Smooth muscle cell (in vitro differentiated cells): ENCODE results near the gene SLAMF9. TPM values are rescaled to one million over a fixed set of nuclear protein-coding genes. Genes with fewer than 3 reads are reported as not detected.

ENCODE experiments used
- DNase-seq: peaks from one replicate; lab custom pipeline; 2025; ENCODE audit not compliant: unreplicated experiment; lab: John Stamatoyannopoulos, UW
- H2AFZ ChIP-seq: fragments of 200-600 bp; sonication (generic); 2 replicates; pipeline ENCODE4 v1.6.0; 2016; ENCODE audit warnings: antibody characterized with exemption, low read depth, mild to moderate bottlenecking
- H3F3A ChIP-seq: fragments of 200-600 bp; sonication (generic); 2 replicates; pipeline ENCODE4 v1.6.0; 2017; ENCODE audit warnings: antibody characterized with exemption, low read depth
- H3K27ac ChIP-seq: fragments of 200-600 bp; sonication (generic); 2 replicates; pipeline ENCODE4 v1.5.1; 2016; ENCODE audit warnings: low read depth, mild to moderate bottlenecking
- H3K27me3 ChIP-seq: fragments of 200-600 bp; sonication (generic); 2 replicates; pipeline ENCODE4 v1.6.1; 2016; ENCODE audit warnings: low read depth, mild to moderate bottlenecking
- H3K36me3 ChIP-seq: fragments of 200-600 bp; sonication (generic); 2 replicates; pipeline ENCODE4 v1.5.1; 2016; ENCODE audit warnings: low read depth
- H3K4me1 ChIP-seq: fragments of 200-600 bp; sonication (generic); 2 replicates; pipeline ENCODE4 v1.5.1; 2016; ENCODE audit warnings: low read depth
- H3K4me2 ChIP-seq: fragments of 200-600 bp; sonication (generic); 2 replicates; pipeline ENCODE4 v1.6.0; 2016; ENCODE audit warnings: mild to moderate bottlenecking
- H3K4me3 ChIP-seq: fragments of 200-600 bp; sonication (generic); 2 replicates; pipeline ENCODE4 v1.5.1; 2016; ENCODE audit warnings: mild to moderate bottlenecking
- H3K79me2 ChIP-seq: fragments of 200-600 bp; sonication (generic); 2 replicates; pipeline ENCODE4 v1.6.0; 2016; ENCODE audit warnings: low read depth, mild to moderate bottlenecking
- H3K9ac ChIP-seq: fragments of 200-600 bp; sonication (generic); 2 replicates; pipeline ENCODE4 v1.6.0; 2016; ENCODE audit warnings: low read depth
- H3K9me3 ChIP-seq: fragments of 200-600 bp; sonication (generic); replicated peaks from 2 replicates; pipeline ENCODE4 v1.5.1; 2016; ENCODE audit warnings: low read depth
- H4K20me1 ChIP-seq: fragments of 200-600 bp; sonication (generic); 2 replicates; pipeline ENCODE4 v1.6.0; 2016; ENCODE audit warnings: low read depth
- CTCF ChIP-seq: fragments of 200-600 bp; sonication (generic); IDR thresholded peaks from 2 replicates; pipeline ENCODE4 v1.5.1; 2017; ENCODE audit warnings: borderline replicate concordance, mild to moderate bottlenecking, antibody characterized with exemption; ENCODE audit not compliant: insufficient read depth, poor library complexity, severe bottlenecking
- WGBS: methylation state at CpG from one replicate; pipeline ENCODE4 v1.1.7; 2016; ENCODE audit warnings: low lambda C conversion rate; 5-methylcytosine and 5-hydroxymethylcytosine counted together
- polyA plus RNA-seq: library from polyadenylated mRNA; unstranded; fragments of >200 nt; fragmentation: Nextera tagmentation; extraction: Ambion mirVana; gene quantifications from 2 replicates; pipeline ENCODE4 v1.2.1, GENCODE V29; 2016
- total RNA-seq: library from RNA; depleted of rRNA; stranded (reverse); fragments of >200 nt; gene quantifications from 2 replicates; pipeline ENCODE4 v1.2.3, GENCODE V29; 2014

Gene SLAMF9
- total and polyA plus RNA-seq, 2 experiments from 2014 or later, result 1.3 to 2.1 TPM

- no peak overlapping the region for H3K4me2 ChIP-seq
- H3K27me3 ChIP-seq, result peaks cover 55% of the 10 kb centered on the region
- no peak for TF ChIP-seq CTCF
- H3K9me3 ChIP-seq, result no peaks in the 10 kb centered on the region
- H3K4me3 ChIP-seq, result no peak overlapping the region
- no peak overlapping the region for H2AFZ ChIP-seq
- 45% methylated on average over 9 of the region's 9 CpGs for WGBS
- DNase-seq, result no peak
- no peaks in the 10 kb centered on the region for H3F3A ChIP-seq
- H3K27ac ChIP-seq, result no peak overlapping the region
- no peaks in the 10 kb centered on the region for H4K20me1 ChIP-seq
- no peaks in the 10 kb centered on the region for H3K36me3 ChIP-seq
- H3K79me2 ChIP-seq, result no peaks in the 10 kb centered on the region
- H3K9ac ChIP-seq, result no peak overlapping the region
- H3K4me1 ChIP-seq, result no peaks in the 10 kb centered on the region
Observed at GRCh38 chr1:159970932-159971342, 16.9 kb upstream of the SLAMF9 start.

- Histone ChIP-seq H3K27ac (no peak overlapping the region), H3K79me2 (no peaks in the 10 kb centered on the region), H3K27me3 (peaks cover 47% of the 10 kb centered on the region), H3K4me2 (no peak overlapping the region), H3K9me3 (no peaks in the 10 kb centered on the region), H3K4me1 (no peaks in the 10 kb centered on the region), H4K20me1 (no peaks in the 10 kb centered on the region), H3K4me3 (no peak overlapping the region), H2AFZ (no peak overlapping the region), H3K36me3 (no peaks in the 10 kb centered on the region), H3K9ac (no peak overlapping the region), H3F3A (no peaks in the 10 kb centered on the region)
- no peak for TF ChIP-seq CTCF
- DNase-seq, result no peak
- WGBS, result 94% methylated on average over 3 of the region's 3 CpGs
Observed at GRCh38 chr1:159968901-159969300, 14.9 kb upstream of the SLAMF9 start.

- Histone ChIP-seq H3K4me1 (no peaks in the 10 kb centered on the region), H3K27ac (no peak overlapping the region), H3K79me2 (no peaks in the 10 kb centered on the region), H2AFZ (no peak overlapping the region), H4K20me1 (no peaks in the 10 kb centered on the region), H3F3A (no peaks in the 10 kb centered on the region), H3K9me3 (no peaks in the 10 kb centered on the region), H3K4me3 (no peak overlapping the region), H3K27me3 (peaks cover 40% of the 10 kb centered on the region), H3K9ac (no peak overlapping the region), H3K4me2 (no peak overlapping the region), H3K36me3 (no peaks in the 10 kb centered on the region)
- no peak for TF ChIP-seq CTCF
- DNase-seq, result no peak
- WGBS, result 83% methylated on average over 2 of the region's 2 CpGs
Observed at GRCh38 chr1:159965263-159965662, 11.2 kb upstream of the SLAMF9 start.

- 89% methylated on average over 3 of the region's 3 CpGs for WGBS
- H2AFZ ChIP-seq, result no peak overlapping the region
- H3K9ac ChIP-seq, result no peak overlapping the region
- no peaks in the 10 kb centered on the region for H3K9me3 ChIP-seq
- no peak overlapping the region for H3K4me2 ChIP-seq
- no peak for TF ChIP-seq CTCF
- DNase-seq, result no peak
- H3K27ac ChIP-seq, result no peak overlapping the region
- H3K4me3 ChIP-seq, result no peak overlapping the region
- no peaks in the 10 kb centered on the region for H3K79me2 ChIP-seq
- no peaks in the 10 kb centered on the region for H4K20me1 ChIP-seq
- H3K27me3 ChIP-seq, result peaks cover 36% of the 10 kb centered on the region
- H3K36me3 ChIP-seq, result no peaks in the 10 kb centered on the region
- H3K4me1 ChIP-seq, result no peaks in the 10 kb centered on the region
- no peaks in the 10 kb centered on the region for H3F3A ChIP-seq
Observed at GRCh38 chr1:159964144-159964543, 10.1 kb upstream of the SLAMF9 start.
